CD4-positive, alpha-beta T cell treated with Interleukin-15 for 1 hour (primary cell): ENCODE results near the gene RIC3.

Experiments used
- DNase-seq: peaks from one replicate; pipeline ENCODE4 v3.0.0-alpha.2; 2020

Gene RIC3

DNA sequence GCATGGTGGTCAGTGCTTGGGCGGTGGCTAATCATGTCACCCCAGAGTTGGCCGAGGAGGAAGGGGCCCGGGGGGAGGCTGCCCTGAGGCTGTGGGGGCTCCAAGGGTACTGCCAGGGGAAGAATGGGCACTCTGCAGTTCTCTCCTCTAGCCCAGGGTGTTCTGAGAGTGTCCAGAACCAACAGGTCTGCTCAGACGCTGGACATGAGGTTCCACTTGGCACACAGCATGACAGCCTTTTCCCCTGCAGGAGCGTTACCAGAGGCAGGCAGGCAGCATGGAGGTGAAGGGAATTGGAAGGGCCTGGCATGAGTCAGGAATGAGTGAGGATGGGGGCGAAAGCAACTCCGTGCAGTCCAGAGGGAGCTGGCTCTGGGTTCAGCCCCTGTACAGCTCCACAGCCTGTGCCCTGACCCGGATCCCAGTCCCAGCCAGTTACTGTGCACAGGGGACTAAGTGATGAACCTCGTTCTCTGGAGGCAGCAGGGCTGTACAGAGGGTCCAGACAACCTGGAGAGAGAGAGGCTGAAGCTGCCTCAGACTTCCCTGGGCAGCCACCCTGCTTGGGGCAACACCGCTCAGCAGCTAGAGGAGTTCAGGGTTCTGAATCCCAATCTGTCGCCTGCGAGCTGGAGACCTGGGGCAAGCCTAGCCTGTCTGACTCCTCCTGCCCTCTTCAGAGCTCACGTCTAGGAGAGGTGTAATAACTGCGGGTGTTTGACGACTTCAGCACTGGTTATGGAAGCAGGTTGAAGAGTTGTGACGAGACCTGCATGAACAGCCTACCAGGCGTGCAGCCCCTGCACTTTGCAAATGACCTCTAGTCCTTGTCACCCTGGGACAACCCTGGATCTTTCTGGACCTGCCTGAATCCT, 102.6 kb downstream of the RIC3 start:
- no peak for DNase-seq

DNA sequence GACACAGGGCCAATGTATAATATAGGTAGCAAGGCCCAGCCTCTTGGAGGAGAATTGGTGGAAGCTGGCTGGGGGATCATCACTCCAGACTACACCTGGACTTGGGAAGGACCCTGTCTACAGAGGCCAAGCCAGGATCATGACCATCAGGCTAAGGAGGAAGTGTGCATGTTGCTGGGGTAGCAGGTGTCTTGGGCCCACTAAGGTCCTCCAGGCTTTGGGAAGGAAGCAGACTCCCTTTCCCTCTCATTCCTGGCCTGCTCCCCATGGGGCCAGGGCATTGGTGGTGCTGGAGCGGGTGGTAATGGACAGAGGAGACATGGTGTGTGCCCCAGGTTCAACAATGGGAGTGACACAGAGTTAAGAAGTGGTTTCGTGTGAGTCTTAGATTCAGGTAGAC, 103.8 kb downstream of the RIC3 start:
- DNase-seq = no peak

DNA sequence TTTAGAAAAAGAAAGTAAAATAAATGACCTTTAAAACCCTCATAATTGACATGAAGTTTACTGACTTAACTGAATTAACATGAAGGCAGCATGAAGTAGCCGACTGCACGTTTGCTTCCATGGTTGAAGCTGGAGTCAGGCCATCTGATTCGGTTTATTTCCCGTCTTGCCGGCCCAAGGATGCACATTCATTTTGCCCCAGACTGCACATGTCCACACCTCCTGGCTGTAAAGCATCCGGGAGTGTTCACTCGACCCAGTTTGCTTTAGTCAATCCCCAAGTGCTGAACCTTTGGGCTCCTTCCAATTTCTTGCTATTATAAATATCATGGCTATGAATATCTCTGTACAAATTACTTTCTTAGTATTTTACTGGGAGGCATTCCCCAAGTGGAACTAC, 105.5 kb downstream of the RIC3 start:
- no peak for DNase-seq

DNA sequence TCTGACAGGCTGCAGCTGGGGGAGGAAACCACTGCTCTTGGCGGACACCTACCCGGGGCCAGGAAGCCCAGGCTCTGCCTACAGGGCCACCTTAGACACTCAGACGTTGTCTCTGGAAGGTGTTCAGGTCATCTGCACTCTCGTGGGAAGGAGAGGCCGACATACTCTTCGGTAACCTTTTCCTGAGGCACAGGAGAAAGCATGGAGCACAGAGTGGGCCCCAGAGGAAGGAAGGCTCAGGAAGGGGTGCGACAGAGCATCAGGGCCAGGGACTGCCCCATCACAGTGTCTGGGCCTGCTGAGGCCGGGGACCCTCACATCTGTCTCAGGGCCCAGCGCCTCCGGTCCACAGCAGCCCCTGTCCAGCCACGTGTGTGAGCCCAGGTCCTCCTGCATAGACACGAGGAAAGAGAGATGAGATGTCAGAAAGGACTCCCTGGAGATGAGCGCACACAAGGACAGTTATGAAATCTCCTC, 106.0 kb downstream of the RIC3 start:
- DNase-seq = no peak

DNA sequence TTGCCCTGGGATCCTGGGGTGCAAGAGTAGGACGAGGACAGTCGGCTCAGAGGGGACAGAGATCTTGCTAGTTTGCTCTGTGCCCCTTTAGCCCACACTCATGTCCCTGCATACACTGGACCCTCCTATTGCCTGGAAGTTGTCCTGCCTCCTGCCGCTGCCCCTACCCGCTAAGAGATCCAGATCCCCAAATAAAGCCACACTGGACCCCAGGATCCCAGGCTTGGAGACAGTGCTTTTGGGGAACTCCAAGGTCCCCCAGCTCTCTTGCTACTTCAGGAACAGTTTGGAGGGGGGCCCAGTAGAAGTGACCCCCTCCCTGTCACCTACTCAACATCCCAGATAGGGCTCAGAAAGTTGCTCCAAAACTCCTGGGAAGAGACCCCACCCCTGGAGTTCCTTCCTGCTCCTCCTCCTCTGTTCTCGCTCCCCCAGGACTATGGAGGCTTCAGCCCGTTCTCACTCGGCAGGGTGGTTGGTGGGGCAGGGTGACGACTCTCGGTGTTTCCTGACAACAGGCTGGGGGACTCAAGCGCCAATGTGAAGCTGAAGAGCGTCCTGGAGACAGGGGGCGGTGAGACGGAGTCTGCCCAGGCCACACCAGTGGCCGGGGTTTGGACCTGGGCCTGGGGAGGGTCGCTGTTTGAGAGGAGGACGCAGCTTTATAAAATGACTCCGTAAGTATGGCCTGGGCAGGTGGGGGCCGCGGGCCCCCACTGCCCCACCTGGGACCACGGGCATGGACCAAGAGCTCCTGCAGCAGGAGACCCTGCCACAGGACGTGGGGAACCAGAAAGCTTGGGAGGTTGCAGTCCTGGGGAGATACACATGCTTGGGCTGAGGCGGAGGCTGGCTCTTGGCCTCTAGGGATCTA, 107.0 kb downstream of the RIC3 start:
- no peak for DNase-seq

DNA sequence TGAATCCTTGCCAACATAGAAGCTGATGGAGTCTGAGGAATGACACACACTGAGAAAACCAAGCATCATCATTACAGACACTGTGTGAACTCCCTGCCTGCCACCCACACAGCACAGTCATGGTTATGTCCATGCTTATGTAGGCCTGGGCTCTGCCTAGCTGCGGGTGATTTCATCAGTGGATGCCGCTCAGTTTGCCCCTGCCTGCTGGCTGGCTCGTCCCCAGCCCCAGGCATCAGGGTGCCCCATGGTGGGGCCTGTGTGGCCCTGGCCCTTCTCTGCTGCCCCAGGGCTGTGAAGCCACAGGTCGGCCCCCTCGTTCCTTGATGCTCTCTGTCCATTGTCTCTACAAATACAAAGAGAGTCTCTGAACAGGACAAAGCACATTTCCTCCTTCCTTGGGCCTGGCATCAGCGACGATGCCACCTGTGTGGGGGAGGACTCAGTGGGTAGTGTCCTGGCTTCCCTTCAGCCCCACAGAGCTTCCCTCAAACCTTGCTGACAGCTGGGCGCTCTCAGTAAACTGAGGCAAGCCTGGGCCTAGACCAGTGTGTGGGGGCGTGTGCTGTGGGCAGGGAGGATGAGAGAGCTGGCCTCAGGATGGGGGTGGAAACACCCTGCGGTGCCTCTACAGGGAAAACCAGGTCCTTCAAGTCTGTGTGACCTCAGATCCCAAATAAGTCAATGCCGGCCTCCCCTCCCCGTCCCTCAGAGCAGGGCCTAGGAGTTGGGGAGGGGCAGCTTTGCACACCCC, 107.8 kb downstream of the RIC3 start:
- no peak for DNase-seq

DNA sequence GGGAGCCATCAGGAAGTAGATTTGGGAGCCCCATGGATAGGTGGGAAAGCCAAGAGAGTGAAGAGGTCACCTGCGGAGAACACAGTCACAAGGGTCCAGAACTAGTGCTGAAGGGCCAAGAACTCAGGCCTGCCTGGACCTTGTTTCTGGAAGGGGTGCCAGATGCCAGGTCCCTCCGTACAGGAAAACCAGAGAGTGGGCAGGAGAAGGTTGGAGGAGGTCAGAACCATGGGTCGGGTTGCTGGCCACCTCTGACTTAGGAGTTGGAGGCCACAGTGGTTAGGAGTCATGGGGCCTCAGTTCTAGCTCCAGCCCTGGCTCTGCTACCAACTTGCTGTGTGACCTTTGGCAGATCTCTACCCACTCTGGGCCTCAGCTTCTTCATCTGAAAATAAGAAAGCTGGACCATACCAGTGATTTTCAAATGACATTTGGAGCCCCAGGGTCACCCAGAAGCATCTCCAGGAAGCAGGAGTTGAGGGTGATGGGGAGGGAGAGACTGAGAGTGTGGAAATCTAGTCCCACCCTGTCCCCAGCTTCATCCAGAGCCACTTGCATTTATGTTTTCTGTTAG, 108.6 kb downstream of the RIC3 start:
- DNase-seq = no peak

DNA sequence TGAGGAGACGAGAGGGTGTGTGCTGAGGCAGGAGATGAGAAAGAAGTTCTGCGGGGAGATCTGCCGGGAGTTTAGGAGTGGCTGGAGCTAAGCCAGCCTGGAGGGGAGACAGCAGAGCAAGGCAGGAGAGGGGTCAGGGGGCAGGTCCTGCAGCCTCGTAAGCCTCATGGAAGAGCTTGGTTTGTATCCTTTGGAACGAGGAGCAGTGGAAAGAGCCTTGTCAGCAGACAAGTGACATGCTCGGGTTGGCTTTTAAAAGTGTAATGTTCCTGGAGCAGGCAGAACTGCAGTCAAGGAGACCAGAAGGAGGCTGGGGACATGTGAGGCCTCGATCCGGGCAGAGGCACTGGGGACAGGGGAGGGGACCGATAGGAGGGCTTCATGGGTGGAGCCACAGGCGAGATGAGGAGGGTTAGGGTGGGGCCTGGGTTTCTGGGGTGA, 109.2 kb downstream of the RIC3 start:
- no peak for DNase-seq

DNA sequence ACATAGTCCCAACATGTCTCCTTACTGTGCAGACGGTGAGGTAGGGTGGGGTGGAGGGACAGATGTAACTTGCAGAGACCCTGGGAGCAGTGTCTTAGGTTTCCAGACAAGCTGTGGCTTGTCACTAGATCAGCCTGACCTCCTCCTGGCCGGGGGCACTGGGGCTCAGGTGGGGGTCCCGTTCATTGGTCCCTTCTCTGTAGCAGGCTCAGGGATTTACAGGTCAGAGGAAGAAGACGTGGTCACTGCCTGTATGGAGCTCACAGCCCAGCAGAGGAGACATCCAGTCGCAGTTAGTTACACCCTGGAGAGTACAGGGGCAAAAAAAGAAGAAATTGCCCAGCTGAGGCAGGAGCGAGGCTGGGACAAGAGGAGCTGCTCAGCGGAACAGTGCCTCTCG, 109.8 kb downstream of the RIC3 start:
- no peak for DNase-seq

DNA sequence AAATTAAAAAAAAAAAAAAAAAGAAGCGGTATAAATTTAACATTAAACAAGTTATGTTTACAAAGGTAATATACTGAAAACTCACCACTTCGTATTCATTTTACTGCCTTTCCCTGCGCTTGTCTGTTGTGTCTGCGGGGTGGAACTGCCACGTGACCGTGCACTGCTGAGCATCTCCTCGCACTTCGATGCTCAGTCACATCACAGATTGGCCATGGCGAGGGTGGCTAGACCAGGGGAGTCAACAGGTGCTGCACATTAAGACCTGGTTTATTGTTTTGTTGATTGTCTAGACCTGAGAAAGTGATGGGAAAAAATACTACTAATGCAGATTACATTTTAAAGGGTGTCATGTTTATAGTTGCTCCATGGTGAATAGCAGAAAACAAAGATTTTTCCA, 110.6 kb downstream of the RIC3 start:
- no peak for DNase-seq

DNA sequence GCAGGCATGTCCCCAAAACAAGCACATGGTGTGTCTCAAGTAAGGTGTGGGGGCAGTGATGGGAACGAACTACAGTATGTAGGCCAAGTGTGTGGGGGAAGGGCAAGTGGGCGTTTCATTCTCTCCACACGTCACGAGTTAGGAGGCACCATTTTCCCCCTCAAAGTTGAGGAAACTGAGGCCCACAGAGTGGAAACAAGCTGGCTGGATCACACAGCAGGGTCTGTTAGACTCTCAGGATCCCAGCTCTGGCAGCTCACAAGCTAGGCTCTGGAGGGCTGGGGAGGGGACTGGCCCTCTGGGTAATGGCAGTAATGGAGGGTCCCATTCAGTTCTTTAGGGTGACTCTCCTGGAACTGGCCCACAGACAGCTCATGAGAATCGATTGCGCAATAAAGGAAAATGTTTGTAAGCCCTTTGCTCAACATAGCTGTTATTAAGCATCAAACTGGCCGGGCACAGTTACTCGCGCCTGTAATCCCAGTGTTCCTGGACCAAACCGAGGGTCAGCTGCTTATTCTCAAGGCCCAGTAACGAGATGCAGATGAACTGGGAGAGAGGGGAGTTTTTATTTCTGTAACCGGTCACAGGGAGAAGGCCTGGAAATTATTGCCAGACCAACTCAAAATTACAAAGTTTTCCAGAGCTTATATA, 111.9 kb downstream of the RIC3 start:
- DNase-seq = no peak
